Transverse colon (tissue), 4 donors: ENCODE data around the gene PCGF2. TPM values are rescaled to one million over a fixed set of nuclear protein-coding genes. Genes with fewer than 3 reads are reported as not detected.

Experiments used
- DNase-seq: peaks from one replicate; pipeline ENCODE4 v3.0.0-alpha.2; 2019
- H3K27ac ChIP-seq, 4 donors: fragments of 200-600 bp; sonication (generic); 2 replicates each; pipeline ENCODE4 v1.5.1; 2016 to 2018; ENCODE audit warnings: inconsistent platforms in 4 of 4
- H3K27me3 ChIP-seq: fragments of 200-600 bp; sonication (generic); 2 replicates; pipeline ENCODE4 v1.5.1; 2017; ENCODE audit warnings: inconsistent platforms
- H3K36me3 ChIP-seq, 4 donors: fragments of 200-600 bp; sonication (generic); 2 replicates each; pipeline ENCODE4 v1.5.1; 2017 to 2019; ENCODE audit warnings: inconsistent platforms in 4 of 4
- H3K4me1 ChIP-seq, 4 donors: fragments of 200-600 bp; sonication (generic); 2 replicates each; pipeline ENCODE4 v1.5.1; 2017 to 2020; ENCODE audit warnings: inconsistent platforms in 4 of 4
- H3K4me3 ChIP-seq, 4 donors: fragments of 200-600 bp; sonication (generic); 1 replicate in 1 of 4; 2 replicates in 3 of 4; pipeline versions ENCODE4 v1.5.1 to v1.6.1; 2017 to 2019; ENCODE audit warnings: inconsistent platforms in 4 of 4
- H3K9me3 ChIP-seq, 2 donors: fragments of 200-600 bp; sonication (generic); 2 replicates each; pipeline ENCODE4 v1.5.1; 2017 to 2019; ENCODE audit warnings: inconsistent platforms in 2 of 2
- CTCF ChIP-seq, 5 experiments: fragments of 200-600 bp in 3 of 5; fragments of 450-650 bp in 2 of 5; sonication (generic) in 3 of 5; IDR thresholded peaks; 1 replicate in 2 of 5; 2 replicates in 3 of 5; pipeline ENCODE4 v1.5.1; 2016 to 2017; ENCODE audit warnings: antibody characterized with exemption in 5 of 5, inconsistent platforms in 3 of 5, mild to moderate bottlenecking in 2 of 5, moderate library complexity in 1 of 5
- EP300 ChIP-seq: sonication (generic); formaldehyde crosslinking; IDR thresholded peaks from one replicate; pipeline ENCODE4 v1.6.1; 2017; ENCODE audit warnings: antibody characterized with exemption, low read depth
- POLR2A ChIP-seq: fragments of 450-650 bp; IDR thresholded peaks from one replicate; pipeline ENCODE4 v1.6.1; 2016; ENCODE audit warnings: antibody characterized with exemption, mild to moderate bottlenecking, moderate library complexity
- POLR2AphosphoS5 ChIP-seq, 3 donors: sonication (generic); formaldehyde crosslinking; IDR thresholded peaks; one replicate each; pipeline ENCODE4 v1.6.1; 2016; ENCODE audit warnings: antibody characterized with exemption in 3 of 3
- WGBS, 2 donors: methylation state at CpG; one replicate each; pipeline ENCODE4 v1.1.5; 2018; ENCODE audit warnings: low coverage in 1 of 2; 5-methylcytosine and 5-hydroxymethylcytosine counted together
- in situ Hi-C, 4 donors: fragments of 200-750 bp; cut with MboI; loops; one replicate each; pipeline versions ENCODE4 v1.15.0 to v1.15.1; 2017; ENCODE audit warnings: low sequenced_read_pairs in 3 of 4, low pct_ligation_motif_present in 1 of 4, low pct_unique_long_range_greater_than_20kb in 1 of 4
- intact Hi-C: fragments of 100-400 bp; cut with DNase I; formaldehyde crosslinking; loops from one replicate; pipeline ENCODE4 v1.15.1; 2023; ENCODE audit warnings: low total_unique reads
- total RNA-seq, 4 donors: library from RNA; depleted of rRNA; stranded (reverse); fragments of >200 nt; gene quantifications; one replicate each; pipeline ENCODE4 v1.1.0, GENCODE V29; 2016

The PCGF2 gene
- total RNA-seq, 4 donors from 2014 or later = 9.1 to 41.9 (median 12.2) TPM

DNA sequence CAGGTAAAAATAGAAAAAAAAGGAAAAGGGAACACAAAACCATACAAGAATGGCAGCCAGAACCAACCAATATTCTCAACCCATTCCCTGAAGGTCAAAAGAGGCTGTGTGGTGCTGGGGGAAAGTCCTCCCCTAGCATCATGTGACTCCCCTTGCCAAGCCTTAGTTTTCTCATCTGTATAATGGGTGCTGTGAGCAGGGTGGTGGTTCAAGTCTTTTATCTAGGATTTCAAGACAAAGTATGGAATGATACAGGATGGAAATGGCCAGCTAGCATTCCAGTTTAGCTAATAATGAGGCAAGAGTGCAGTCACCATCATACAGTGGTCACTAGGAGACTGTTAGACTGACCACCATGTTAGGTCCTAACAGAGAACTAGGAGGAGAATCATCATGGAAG, 25.1 kb upstream of the PCGF2 start:
- H3K9me3 ChIP-seq = no peaks in the 10 kb centered on the region
- H3K4me3 ChIP-seq = no peak overlapping the region
- no peak for DNase-seq
- H3K36me3 ChIP-seq = peaks cover 0 to 74% (median 33%) of the 10 kb centered on the region in 4 donors
- in situ Hi-C loops (no loop called here), intact Hi-C loops (no loop called here)
- TF ChIP-seq POLR2AphosphoS5 (IDR thresholded peaks at IDR 0.05) (no peak), EP300 (no peak), POLR2A (no peak), CTCF (IDR thresholded peaks at IDR 0.05) (no peak)
- no peaks in the 10 kb centered on the region for H3K4me1 ChIP-seq
- H3K27ac ChIP-seq = no peak overlapping the region
- H3K27me3 ChIP-seq = no peaks in the 10 kb centered on the region

- Histone ChIP-seq H3K4me1 (no peaks in the 10 kb centered on the region), H3K4me3 (no peak overlapping the region), H3K36me3 (peaks cover 0 to 58% (median 28%) of the 10 kb centered on the region in 4 donors), H3K9me3 (no peaks in the 10 kb centered on the region), H3K27me3 (no peaks in the 10 kb centered on the region), H3K27ac (no peak overlapping the region)
- in situ Hi-C loops = no loop called here
- 53% methylated on average over 6 of the region's 6 CpGs; no CpG with 5 or more reads in 1 of the 2 donors for WGBS, 2 donors
- TF ChIP-seq POLR2A = no peak
- no peak for TF ChIP-seq EP300
- TF ChIP-seq CTCF (IDR thresholded peaks at IDR 0.05) = no peak
- no peak for TF ChIP-seq POLR2AphosphoS5 (IDR thresholded peaks at IDR 0.05)
- intact Hi-C loops = no loop called here
- DNase-seq = no peak
These were observed 20.3 kb upstream of the PCGF2 start for GRCh38 chr17:38768417-38768816.

GRCh38 chr17:38766341-38766740, 18.2 kb upstream of the PCGF2 start:
- in situ Hi-C loops = no loop called here
- 87 to 100% methylated on average over 2 to 5 of the region's 5 CpGs for WGBS, 2 donors

GRCh38 chr17:38762231-38762630, 14.1 kb upstream of the PCGF2 start:
- Histone ChIP-seq H3K9me3 (no peaks in the 10 kb centered on the region), H3K36me3 (peaks cover 0 to 86% (median 32%) of the 10 kb centered on the region in 4 donors), H3K4me1 (no peaks in the 10 kb centered on the region), H3K27ac (no peak overlapping the region), H3K27me3 (no peaks in the 10 kb centered on the region), H3K4me3 (no peak overlapping the region)
- WGBS, 2 donors = 85% methylated on average over 3 of the region's 3 CpGs; no CpG with 5 or more reads in 1 of the 2 donors
- intact Hi-C loops = no loop called here
- DNase-seq = no peak
- TF ChIP-seq POLR2A (no peak), CTCF (IDR thresholded peaks at IDR 0.05) (no peak), POLR2AphosphoS5 (IDR thresholded peaks at IDR 0.05) (no peak), EP300 (no peak)
- in situ Hi-C loops = no loop called here

More at GRCh38 chr17:38766341-38766740, 18.2 kb upstream of the PCGF2 start:
- Histone ChIP-seq H3K27ac (no peak overlapping the region), H3K4me1 (no peaks in the 10 kb centered on the region), H3K9me3 (no peaks in the 10 kb centered on the region), H3K4me3 (no peak overlapping the region), H3K36me3 (peaks cover 0 to 59% (median 26%) of the 10 kb centered on the region in 4 donors), H3K27me3 (no peaks in the 10 kb centered on the region)
- DNase-seq = no peak
- TF ChIP-seq POLR2A (no peak), EP300 (no peak), CTCF (IDR thresholded peaks at IDR 0.05) (no peak), POLR2AphosphoS5 (IDR thresholded peaks at IDR 0.05) (no peak)
- intact Hi-C loops = no loop called here
